ENCODE data around the gene GPR160. TPM values are rescaled to one million over a fixed set of nuclear protein-coding genes. Genes with fewer than 3 reads are reported as not detected.

The GPR160 gene
- total and polyA plus RNA-seq, 10 of the 15 experiments (the other 5 are each of a cell fraction or from before 2014, with no cell fraction given), result 1.2 to 57.7 (median 30.9) TPM

GRCh38 chr3:170077361-170077760, 39.6 kb downstream of the GPR160 start:
- RAD21 ChIA-PET (ENCODE audit: unreplicated experiment), result no interaction called here
- intact Hi-C loops (cut with micrococcal nuclease; ENCODE audit: unreplicated experiment), result no loop called here

More at GRCh38 chr3:170077361-170077760, 39.6 kb downstream of the GPR160 start:
- H3K9me3 ChIP-seq (replicated peaks; ENCODE audit: control insufficient read depth, insufficient read depth, low read length), result peaks cover 1% of the 10 kb centered on the region; the same call in 2 of the 3 replicates
- ATAC-seq, result no peak
- ChIA-PET SMC1A (ENCODE audit: uncharacterized antibody, unreplicated experiment) (interaction anchor here (1.1 kb wide), 1 partner anchor 23 kb away, joined by 3 read pairs; no protein-coding TSS in a partner anchor), CTCF (interaction anchor here (0.7 to 3.8 kb wide), 7 partner anchors 8 to 337 kb away, joined by 3 to 18 read pairs (median 5); no protein-coding TSS in a partner anchor), POLR2A (interaction anchor here (1.4 kb wide), 1 partner anchor 14 kb away, joined by 4 read pairs; no protein-coding TSS in a partner anchor)
- H3K9ac ChIP-seq (ENCODE audit: control insufficient read depth, insufficient read depth, low read length), result no peak overlapping the region
- no peak for FAIRE-seq
- no peak overlapping the region for H2AFZ ChIP-seq (ENCODE audit: control insufficient read depth, low read depth, low read length)
- H3K4me1 ChIP-seq (ENCODE audit: control insufficient read depth, insufficient read depth, low read length), result no peaks in the 10 kb centered on the region
- DNase-seq (ENCODE audit: low read depth, low spot score), result no peak
- H3K36me3 ChIP-seq (ENCODE audit: control insufficient read depth in 2 of 2, insufficient read depth in 2 of 2, low read length in 1 of 2), result no peaks in the 10 kb centered on the region
- H3K79me2 ChIP-seq (ENCODE audit: control insufficient read depth, insufficient read depth, low read length), result no peaks in the 10 kb centered on the region; the same call in 1 of the 2 replicates
- no peaks in the 10 kb centered on the region for H4K20me1 ChIP-seq (ENCODE audit: control insufficient read depth, insufficient read depth)
- TF ChIP-seq SMAD1 (IDR thresholded peaks at IDR 0.05; ENCODE audit: low read depth, partially characterized antibody), result no peak
- no peak for TF ChIP-seq BCL3 (IDR thresholded peaks at IDR 0.05; ENCODE audit: borderline replicate concordance, insufficient read depth, low read depth, low read length, poor library complexity, severe bottlenecking)
- no peak for TF ChIP-seq REST (IDR thresholded peaks at IDR 0.05; ENCODE audit: low read depth, low read length)
- no peak for TF ChIP-seq NFYB (IDR thresholded peaks at IDR 0.05; ENCODE audit: insufficient read depth, low read depth, low read length)
- no peak for TF ChIP-seq FOXK2 (IDR thresholded peaks at IDR 0.05)
- TF ChIP-seq WRNIP1 (IDR thresholded peaks at IDR 0.05; ENCODE audit: borderline replicate concordance, low read depth, low read length), result no peak
- TF ChIP-seq ZNF207 (IDR thresholded peaks at IDR 0.05; ENCODE audit: borderline replicate concordance), result no peak
- no peak for TF ChIP-seq SMC3 (IDR thresholded peaks at IDR 0.05; ENCODE audit: borderline replicate concordance, low read length)
- TF ChIP-seq ATF7 (IDR thresholded peaks at IDR 0.05; ENCODE audit: low read depth), result no peak
- no peak for TF ChIP-seq ZNF384 (IDR thresholded peaks at IDR 0.05; ENCODE audit: borderline replicate concordance, low read depth, low read length)
- no peak for TF ChIP-seq CREM (IDR thresholded peaks at IDR 0.05; ENCODE audit: low read depth)
- TF ChIP-seq CHD1 (IDR thresholded peaks at IDR 0.05; ENCODE audit: low read depth, low read length), result no peak
- no peak for TF ChIP-seq ESRRA (IDR thresholded peaks at IDR 0.05; ENCODE audit: low read length)
- TF ChIP-seq IRF5 (IDR thresholded peaks at IDR 0.05; ENCODE audit: borderline replicate concordance), result no peak
- no peak for TF ChIP-seq BMI1 (IDR thresholded peaks at IDR 0.05; ENCODE audit: borderline replicate concordance)
- no peak for TF ChIP-seq ZSCAN29 (IDR thresholded peaks at IDR 0.05)
- no peak for TF ChIP-seq BRCA1 (IDR thresholded peaks at IDR 0.05; ENCODE audit: low read depth, low read length)
- TF ChIP-seq MXI1 (IDR thresholded peaks at IDR 0.05; ENCODE audit: low read depth, low read length), result no peak
- H3K4me2 ChIP-seq (ENCODE audit: control insufficient read depth, insufficient read depth), result no peak overlapping the region
- no TSS peak for BruUV-seq (replicated peaks)
- H3K27me3 ChIP-seq (replicated peaks in 1 of 2; ENCODE audit: control insufficient read depth in 2 of 2, insufficient read depth in 2 of 2, low read length in 1 of 2), result no peaks in the 10 kb centered on the region
- H3K4me3 ChIP-seq, result no peak overlapping the region
- WGBS (ENCODE audit: insufficient coverage, insufficient replicate concordance, low lambda C conversion rate, missing lambda C conversion rate), result 77% methylated on average over 10 of the region's 10 CpGs
- in situ Hi-C loops (cut with MboI), result no loop called here
- no peak overlapping the region for H3K27ac ChIP-seq (ENCODE audit: control insufficient read depth, insufficient read depth)
